HEK293 (cell line): ENCODE results near the gene SLC41A1.

Experiments
- CTCF ChIA-PET: fragments of 350-600 bp; formaldehyde crosslinking; extraction: SDS; loops from one replicate; lab custom pipeline; 2021; ENCODE audit warnings: antibody characterized with exemption; lab: Yijun Ruan, JAX
- POLR2A ChIA-PET: fragments of 300-600 bp; formaldehyde crosslinking; extraction: SDS; loops from one replicate; lab custom pipeline; 2020; ENCODE audit warnings: antibody characterized with exemption, inconsistent platforms; lab: Yijun Ruan, JAX
- H3K27ac ChIP-seq: fragments of 200-500 bp; sonication (Bioruptor generic); 2 replicates; pipeline ENCODE4 v1.5.1; 2014; ENCODE audit warnings: low read depth, low read length, control low read depth, inconsistent platforms; ENCODE audit errors: extremely low read depth
- H3K36me3 ChIP-seq, 2 experiments: fragments of 200-500 bp in 1 of 2; sonication (Bioruptor generic) in 1 of 2; 1 replicate in 1 of 2; 2 replicates in 1 of 2; pipeline ENCODE4 v1.5.1; 2014 to 2017; ENCODE audit warnings: inconsistent platforms in 2 of 2, low read length in 2 of 2; ENCODE audit not compliant: control insufficient read depth in 2 of 2, insufficient read depth in 1 of 2
- H3K4me1 ChIP-seq: fragments of 200-500 bp; sonication (Bioruptor generic); 2 replicates; pipeline ENCODE4 v1.5.1; 2014; ENCODE audit warnings: mild to moderate bottlenecking, low read length, inconsistent platforms; ENCODE audit not compliant: control insufficient read depth, insufficient read depth
- H3K4me3 ChIP-seq: 2 replicates; pipeline ENCODE4 v1.5.1; 2011; ENCODE audit warnings: low read depth, mild to moderate bottlenecking, control low read depth, low read length, moderate library complexity
- H3K9me3 ChIP-seq: fragments of 200-500 bp; sonication (Bioruptor generic); 2 replicates; pipeline ENCODE4 v1.5.1; 2014; ENCODE audit warnings: low read depth, low read length, inconsistent platforms; ENCODE audit not compliant: control insufficient read depth, insufficient read depth
- BCL6B ChIP-seq: fragments of 450-650 bp; formaldehyde crosslinking; IDR thresholded peaks from 2 replicates; pipeline ENCODE4 v1.5.1; 2017; ENCODE audit warnings: missing biosample characterization, missing genetic modification characterization
- ELK4 ChIP-seq: IDR thresholded peaks from 2 replicates; pipeline ENCODE4 v1.6.1; 2011; ENCODE audit warnings: mild to moderate bottlenecking, low read depth, low read length, borderline replicate concordance
- KLF16 ChIP-seq: fragments of 450-650 bp; formaldehyde crosslinking; IDR thresholded peaks from 2 replicates; pipeline ENCODE4 v1.5.1; 2017; ENCODE audit warnings: missing biosample characterization, missing genetic modification characterization
- KLF9 ChIP-seq: fragments of 450-650 bp; formaldehyde crosslinking; IDR thresholded peaks from 2 replicates; pipeline ENCODE4 v1.5.1; 2016; ENCODE audit warnings: missing biosample characterization, missing genetic modification characterization, low read depth
- PRDM2 ChIP-seq: fragments of 450-650 bp; formaldehyde crosslinking; IDR thresholded peaks from 2 replicates; pipeline ENCODE4 v1.5.1; 2016; ENCODE audit warnings: missing biosample characterization, missing genetic modification characterization, borderline replicate concordance
- TSHZ1 ChIP-seq: fragments of 450-650 bp; formaldehyde crosslinking; IDR thresholded peaks from 2 replicates; pipeline ENCODE4 v1.5.1; 2016; ENCODE audit warnings: missing biosample characterization, missing genetic modification characterization, borderline replicate concordance
- ZNF112 ChIP-seq: fragments of 450-650 bp; formaldehyde crosslinking; IDR thresholded peaks from 2 replicates; pipeline ENCODE4 v1.5.0; 2017; ENCODE audit warnings: missing biosample characterization, missing genetic modification characterization
- ZNF138 ChIP-seq: fragments of 450-650 bp; formaldehyde crosslinking; IDR thresholded peaks from 2 replicates; pipeline ENCODE4 v1.5.1; 2016; ENCODE audit warnings: missing biosample characterization, missing genetic modification characterization, borderline replicate concordance
- ZNF2 ChIP-seq: fragments of 450-650 bp; formaldehyde crosslinking; IDR thresholded peaks from 2 replicates; pipeline ENCODE4 v1.5.1; 2016; ENCODE audit warnings: missing biosample characterization, missing genetic modification characterization
- ZNF335 ChIP-seq: fragments of 450-650 bp; formaldehyde crosslinking; conservative IDR thresholded peaks from 2 replicates; pipeline ENCODE4 v1.5.1; 2016; ENCODE audit warnings: missing biosample characterization, missing genetic modification characterization
- ZNF48 ChIP-seq: fragments of 450-650 bp; formaldehyde crosslinking; IDR thresholded peaks from 2 replicates; pipeline ENCODE4 v1.5.1; 2016; ENCODE audit warnings: missing biosample characterization, missing genetic modification characterization
- ZNF510 ChIP-seq: fragments of 450-650 bp; formaldehyde crosslinking; IDR thresholded peaks from 2 replicates; pipeline ENCODE4 v1.5.1; 2018; ENCODE audit warnings: mild to moderate bottlenecking, missing genetic modification characterization, missing biosample characterization; ENCODE audit not compliant: insufficient replicate concordance
- ZNF521 ChIP-seq: fragments of 450-650 bp; formaldehyde crosslinking; IDR thresholded peaks from 2 replicates; pipeline ENCODE4 v1.5.1; 2017; ENCODE audit warnings: missing biosample characterization, mild to moderate bottlenecking, missing genetic modification characterization
- ZNF529 ChIP-seq: fragments of 450-650 bp; formaldehyde crosslinking; IDR thresholded peaks from 2 replicates; pipeline ENCODE4 v1.5.1; 2017; ENCODE audit warnings: missing genetic modification characterization, missing biosample characterization; ENCODE audit not compliant: insufficient replicate concordance
- ZNF792 ChIP-seq: fragments of 450-650 bp; formaldehyde crosslinking; IDR thresholded peaks from 2 replicates; pipeline ENCODE4 v1.5.1; 2016; ENCODE audit warnings: missing biosample characterization, missing genetic modification characterization
- TF ChIP-seq, protein P1 (sequence below): fragments of 450-650 bp; formaldehyde crosslinking; IDR thresholded peaks from 2 replicates; pipeline ENCODE4; 2016; ENCODE audit warnings: missing biosample characterization, missing genetic modification characterization

The SLC41A1 gene

DNA sequence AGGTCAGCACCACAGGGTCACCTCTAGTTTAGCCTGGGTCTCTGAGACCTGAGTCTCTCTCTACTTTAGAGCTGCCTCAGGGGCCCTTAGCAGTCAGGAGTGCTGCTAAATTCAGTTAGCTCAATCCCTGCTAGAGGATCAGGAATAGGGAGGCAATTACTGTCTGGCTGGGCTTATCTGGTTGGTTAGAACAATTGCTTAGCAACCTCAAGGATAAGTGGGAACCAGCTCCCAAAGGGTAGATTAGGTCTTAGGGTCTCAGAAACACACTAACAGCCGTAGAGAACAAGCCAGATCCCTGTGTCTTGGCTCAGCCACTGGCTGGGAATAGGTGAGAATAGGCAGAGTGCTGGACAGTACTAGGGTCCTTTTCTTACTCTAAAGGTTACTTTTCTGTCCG, 29.2 kb upstream of the SLC41A1 start:
- Histone ChIP-seq H3K4me1 (no peaks in the 10 kb centered on the region), H3K27ac (no peak overlapping the region), H3K36me3 (no peaks in the 10 kb centered on the region), H3K9me3 (no peaks in the 10 kb centered on the region), H3K4me3 (no peak overlapping the region)
- ChIA-PET POLR2A (no interaction called here), CTCF (interaction anchor here (0.6 to 1.5 kb wide), 3 partner anchors 98 to 187 kb away, joined by 3 read pairs; no protein-coding TSS in a partner anchor)
- TF ChIP-seq ZNF138 (tag by site-specific recombination) (no peak), KLF9 (tag by site-specific recombination) (no peak), ZNF529 (tag by site-specific recombination) (no peak), ZNF510 (tag by site-specific recombination) (no peak), ELK4 (no peak), ZNF335 (tag by site-specific recombination) (no peak), ZNF48 (no peak), PRDM2 (tag by site-specific recombination) (no peak), KLF16 (tag by site-specific recombination) (no peak), TSHZ1 (tag by site-specific recombination) (no peak)

DNA sequence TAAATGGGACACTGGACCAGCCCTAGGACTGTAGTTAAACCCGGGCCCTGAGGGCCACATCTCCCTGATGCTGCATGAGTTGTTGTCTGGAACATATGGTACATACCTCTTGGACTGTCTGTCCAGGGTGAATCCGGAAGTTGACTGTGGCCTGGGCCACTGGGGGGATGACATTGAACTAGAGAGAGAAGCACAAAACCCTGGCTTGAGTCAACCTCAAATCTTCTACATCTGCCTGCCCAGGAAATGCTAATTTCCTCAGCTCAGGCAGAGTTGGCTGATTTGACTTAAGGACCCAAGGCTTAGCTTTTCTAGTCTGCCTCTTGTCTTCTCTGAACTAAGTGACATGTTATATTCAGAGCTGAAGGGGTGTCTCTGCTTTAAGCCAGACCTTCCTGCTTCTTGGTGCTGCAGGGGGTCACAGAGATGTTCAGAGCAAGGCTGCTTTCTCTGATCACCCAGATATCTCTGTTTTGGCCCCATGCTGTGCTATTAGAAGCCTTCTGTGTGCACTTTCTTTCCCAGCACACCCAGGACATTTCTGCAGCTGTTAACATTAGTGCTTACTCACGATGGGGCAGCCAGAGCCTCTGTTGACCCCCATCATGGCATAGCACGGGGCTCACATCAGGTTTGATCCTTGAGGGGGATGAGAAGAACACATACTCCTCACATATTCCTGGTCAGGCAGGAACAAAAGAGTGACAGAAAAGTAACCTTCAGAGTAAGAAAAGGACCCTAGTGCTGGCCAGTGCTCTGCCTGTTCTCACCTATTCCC, 27.3 kb upstream of the SLC41A1 start:
- no peak overlapping the region for H3K27ac ChIP-seq
- ChIA-PET POLR2A (no interaction called here), CTCF (interaction anchor here (0.5 kb wide), 1 partner anchor 16 kb away, joined by 3 read pairs; no protein-coding TSS in a partner anchor)
- no peak overlapping the region for H3K4me3 ChIP-seq
- no peaks in the 10 kb centered on the region for H3K9me3 ChIP-seq
- H3K4me1 ChIP-seq, result no peaks in the 10 kb centered on the region
- H3K36me3 ChIP-seq, result no peaks in the 10 kb centered on the region
- no peak for TF ChIP-seq ZNF2
- TF ChIP-seq ZNF138 (tag by site-specific recombination), result no peak
- TF ChIP-seq BCL6B (tag by site-specific recombination), result no peak
- TF ChIP-seq ZNF792, result no peak
- no peak for TF ChIP-seq ZNF521 (tag by site-specific recombination)
- no peak for TF ChIP-seq ZNF112 (tag by site-specific recombination)
- TF ChIP-seq, protein P1, sequence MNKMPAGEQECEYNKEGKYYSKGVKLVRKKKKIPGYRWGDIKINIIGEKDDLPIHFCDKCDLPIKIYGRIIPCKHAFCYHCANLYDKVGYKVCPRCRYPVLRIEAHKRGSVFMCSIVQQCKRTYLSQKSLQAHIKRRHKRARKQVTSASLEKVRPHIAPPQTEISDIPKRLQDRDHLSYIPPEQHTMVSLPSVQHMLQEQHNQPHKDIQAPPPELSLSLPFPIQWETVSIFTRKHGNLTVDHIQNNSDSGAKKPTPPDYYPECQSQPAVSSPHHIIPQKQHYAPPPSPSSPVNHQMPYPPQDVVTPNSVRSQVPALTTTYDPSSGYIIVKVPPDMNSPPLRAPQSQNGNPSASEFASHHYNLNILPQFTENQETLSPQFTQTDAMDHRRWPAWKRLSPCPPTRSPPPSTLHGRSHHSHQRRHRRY (tag by site-specific recombination), result no peak
